HG03196 (cell line): ENCODE data around the gene HNRNPH2.
A peak's percentile ranks its signal among the peaks of the same experiment; 100 is the strongest.

ENCODE experiments used
- ATAC-seq: cut with Tn5 transposase; IDR thresholded peaks from one replicate; pipeline ENCODE4 v1.9.1; 2021; ENCODE audit not compliant: unreplicated experiment

Gene HNRNPH2

DNA sequence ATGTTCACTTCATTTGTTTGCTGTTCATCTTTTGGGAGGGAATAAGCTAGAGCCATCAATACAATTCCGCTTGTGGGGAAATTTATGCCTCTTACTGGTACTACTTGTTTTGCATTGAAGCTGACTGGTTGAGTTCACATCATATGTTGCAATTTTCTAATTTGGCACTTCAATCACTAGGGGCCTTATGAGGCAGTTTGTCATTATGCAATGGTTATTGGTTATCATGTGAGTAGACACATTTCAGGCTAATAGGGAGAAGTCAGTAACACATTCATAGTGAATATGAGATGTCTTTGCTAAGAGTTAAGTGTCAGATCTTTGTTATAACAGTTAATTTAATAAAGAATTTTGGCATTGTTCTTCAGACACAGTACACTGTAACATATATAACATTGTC, 12.2 kb upstream of the HNRNPH2 start:
- no peak for ATAC-seq

- ATAC-seq = no peak
These were observed 10.2 kb upstream of the HNRNPH2 start for GRCh38 chrX:101397779-101398178.

GRCh38 chrX:101398694-101399093, 9.3 kb upstream of the HNRNPH2 start:
- ATAC-seq = no peak

DNA sequence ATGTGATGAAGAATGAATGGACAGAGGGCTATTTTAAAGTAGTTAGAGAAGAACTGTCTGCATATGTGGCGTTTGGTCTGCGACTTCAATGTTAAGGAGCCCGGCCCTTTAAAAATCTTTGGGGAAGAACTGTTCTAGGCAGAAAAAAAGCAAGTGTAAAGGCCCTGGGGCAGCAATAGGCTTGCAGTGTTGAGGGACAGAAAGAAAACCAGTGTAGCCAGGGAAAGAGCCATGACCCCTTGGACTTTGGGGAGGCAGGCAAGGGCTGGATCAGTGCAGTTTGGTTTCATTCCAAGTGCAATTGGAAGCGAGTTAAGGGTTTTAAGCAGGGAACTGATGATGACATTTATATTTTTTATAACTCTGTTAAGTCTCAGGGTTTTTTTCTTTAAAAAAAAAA, 8.2 kb upstream of the HNRNPH2 start:
- no peak for ATAC-seq

DNA sequence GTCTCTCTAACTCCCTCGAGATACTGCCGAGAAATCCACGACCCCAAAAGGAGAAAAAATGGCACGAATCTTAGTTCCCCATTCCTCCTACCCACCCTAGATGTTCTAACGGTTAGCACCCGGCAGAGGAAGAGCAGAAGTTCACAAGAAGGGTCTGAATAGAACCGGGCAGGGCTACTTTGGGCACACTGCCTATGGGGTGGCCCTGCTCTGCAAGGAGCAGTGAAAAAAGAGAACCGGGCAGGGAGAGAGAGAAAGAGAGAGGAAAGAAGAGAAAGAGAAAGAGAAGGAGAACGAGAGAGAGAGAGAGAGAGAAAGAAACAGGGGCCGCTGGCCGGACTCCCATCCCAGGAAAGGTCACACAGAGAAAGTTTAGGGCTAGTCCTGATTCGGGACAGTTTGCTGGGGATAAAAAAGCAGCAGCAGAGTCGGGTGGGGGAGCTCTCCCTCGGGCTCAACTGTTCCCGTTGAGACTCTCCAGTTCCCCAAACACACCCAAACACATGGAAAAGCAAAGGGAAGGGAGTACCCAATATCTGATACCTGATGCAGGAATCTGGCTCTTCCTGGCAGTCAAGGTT, 765 bp upstream of the HNRNPH2 start:
- ATAC-seq = peak; percentile 1

DNA sequence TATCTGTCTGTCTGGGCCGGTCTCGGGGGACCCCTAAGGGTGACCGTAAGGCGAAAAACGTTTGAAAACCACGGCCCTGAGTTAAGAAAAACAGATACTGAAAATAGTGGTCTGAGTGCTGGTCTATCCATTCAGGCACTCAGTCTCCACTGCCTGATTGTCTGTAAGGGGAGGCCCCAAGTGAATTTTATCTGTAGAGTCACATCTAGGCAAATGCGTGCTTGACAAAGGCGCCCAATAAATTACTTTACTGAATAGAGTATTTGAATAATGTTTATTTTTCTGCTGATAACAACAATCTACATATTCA, 465 bp downstream of the HNRNPH2 start:
- no peak for ATAC-seq

GRCh38 chrX:101409043-101409442, 1.0 kb downstream of the HNRNPH2 start:
- no peak for ATAC-seq

DNA sequence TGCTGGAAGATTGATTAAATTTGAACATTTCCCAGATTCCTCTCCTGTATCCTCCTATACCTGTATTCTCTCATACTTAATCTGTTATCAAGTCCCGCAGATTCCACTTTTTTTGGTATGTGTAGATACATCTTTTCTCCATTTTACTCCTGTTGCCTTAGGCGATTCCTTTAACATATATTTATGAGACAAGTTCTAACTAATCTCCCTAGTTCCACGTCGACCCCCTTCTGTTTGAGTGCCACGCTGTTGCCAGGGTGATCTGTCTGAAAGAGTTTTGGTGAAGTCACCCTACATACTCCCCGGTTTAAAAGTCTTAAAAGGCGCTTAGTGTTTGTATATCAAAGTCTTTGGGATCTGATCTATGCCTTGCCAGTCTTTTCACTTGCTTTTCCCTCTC, 2.4 kb downstream of the HNRNPH2 start:
- no peak for ATAC-seq

DNA sequence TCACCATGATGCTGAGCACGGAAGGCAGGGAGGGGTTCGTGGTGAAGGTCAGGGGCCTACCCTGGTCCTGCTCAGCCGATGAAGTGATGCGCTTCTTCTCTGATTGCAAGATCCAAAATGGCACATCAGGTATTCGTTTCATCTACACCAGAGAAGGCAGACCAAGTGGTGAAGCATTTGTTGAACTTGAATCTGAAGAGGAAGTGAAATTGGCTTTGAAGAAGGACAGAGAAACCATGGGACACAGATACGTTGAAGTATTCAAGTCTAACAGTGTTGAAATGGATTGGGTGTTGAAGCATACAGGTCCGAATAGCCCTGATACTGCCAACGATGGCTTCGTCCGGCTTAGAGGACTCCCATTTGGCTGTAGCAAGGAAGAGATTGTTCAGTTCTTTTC, 4.0 kb downstream of the HNRNPH2 start:
- ATAC-seq = no peak

GRCh38 chrX:101415180-101416145, 7.4 kb downstream of the HNRNPH2 start:
- ATAC-seq = peak; percentile 50

DNA sequence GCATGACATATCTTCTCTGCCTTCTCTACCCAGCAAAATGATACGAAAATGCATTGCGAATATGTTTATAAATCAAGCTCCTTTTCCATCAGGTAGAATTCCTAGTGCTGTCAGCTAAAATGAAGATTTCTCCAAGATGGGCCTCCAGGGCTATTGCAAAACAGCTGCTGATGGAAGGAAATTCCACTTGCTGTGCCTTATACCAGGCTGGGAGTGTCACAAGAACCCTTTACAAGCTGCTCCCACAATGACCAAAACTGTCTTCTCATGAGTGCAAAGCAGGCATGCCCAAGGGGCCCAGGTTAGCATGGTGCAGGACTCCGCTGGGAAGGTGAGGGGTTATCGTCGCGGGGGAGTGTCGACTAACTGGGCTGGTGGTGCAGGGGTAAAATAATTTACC, 8.7 kb downstream of the HNRNPH2 start:
- no peak for ATAC-seq

- ATAC-seq = no peak
These were observed 9.2 kb downstream of the HNRNPH2 start for GRCh38 chrX:101417190-101417589.

- ATAC-seq = peak; percentile 50
These were observed 10.2 kb downstream of the HNRNPH2 start for GRCh38 chrX:101417981-101418841.

GRCh38 chrX:101419489-101419888, 11.5 kb downstream of the HNRNPH2 start:
- no peak for ATAC-seq

GRCh38 chrX:101427954-101428353, 19.9 kb downstream of the HNRNPH2 start:
- no peak for ATAC-seq

DNA sequence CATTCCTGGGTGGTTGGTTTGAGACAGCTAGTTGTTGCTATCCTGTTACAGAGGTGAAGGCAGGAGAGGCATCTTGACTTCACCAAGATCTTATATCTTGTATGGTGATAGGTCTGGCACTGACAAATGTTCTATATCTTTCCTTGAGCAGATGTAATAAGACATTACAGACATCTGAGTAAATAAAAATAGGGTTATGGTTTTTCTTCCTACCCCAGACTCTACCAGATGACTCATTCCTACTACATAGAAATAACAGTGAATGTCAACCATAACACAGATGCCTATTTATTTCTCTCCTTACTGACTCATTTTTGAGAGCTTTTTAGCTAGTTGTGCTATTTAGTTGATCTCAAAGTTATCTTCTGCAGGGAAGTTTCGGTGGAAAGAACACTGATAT, 21.9 kb downstream of the HNRNPH2 start:
- peak; percentile 56 for ATAC-seq

GRCh38 chrX:101430457-101431078, 22.5 kb downstream of the HNRNPH2 start:
- peak; percentile 96 for ATAC-seq

DNA sequence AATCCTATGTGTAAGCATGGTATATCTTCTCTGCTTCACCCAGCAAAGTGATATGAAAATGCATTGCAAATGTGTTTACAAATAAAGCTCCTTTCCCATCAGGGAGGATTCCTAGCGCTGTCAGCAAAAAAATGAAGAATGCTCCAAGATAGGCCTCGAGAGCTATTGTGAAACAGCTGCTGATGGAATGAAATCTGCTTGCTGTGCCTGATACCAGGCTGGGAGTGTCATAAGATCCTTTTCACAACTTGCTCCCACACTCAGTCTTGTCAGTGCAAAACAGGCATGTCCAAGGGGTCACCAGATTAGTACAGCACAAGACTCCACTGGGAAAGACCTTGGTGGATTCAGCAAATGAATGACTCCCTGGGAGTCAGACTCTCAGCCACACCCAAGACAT, 34.1 kb downstream of the HNRNPH2 start:
- ATAC-seq = no peak

DNA sequence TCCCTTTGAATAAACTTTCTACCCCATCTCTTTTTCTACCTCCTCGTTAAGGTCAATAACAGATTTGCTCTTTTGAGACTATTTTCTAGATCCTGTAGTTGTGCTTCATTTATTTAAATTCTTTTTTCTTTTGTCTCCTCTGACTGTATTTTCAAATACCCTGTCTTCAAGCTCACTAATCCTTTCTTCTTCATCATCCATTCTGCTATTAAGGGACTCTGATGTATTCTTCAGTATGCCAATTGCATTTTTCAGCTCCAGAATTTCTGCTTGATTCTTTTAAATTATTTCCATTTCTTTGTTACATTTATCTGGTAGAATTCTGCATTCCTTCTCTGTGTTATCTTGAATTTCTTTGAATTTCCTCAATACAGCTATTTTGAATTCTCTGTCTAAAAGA, 41.3 kb downstream of the HNRNPH2 start:
- ATAC-seq = no peak

- no peak for ATAC-seq
These were observed 42.1 kb downstream of the HNRNPH2 start for GRCh38 chrX:101450085-101450484.

DNA sequence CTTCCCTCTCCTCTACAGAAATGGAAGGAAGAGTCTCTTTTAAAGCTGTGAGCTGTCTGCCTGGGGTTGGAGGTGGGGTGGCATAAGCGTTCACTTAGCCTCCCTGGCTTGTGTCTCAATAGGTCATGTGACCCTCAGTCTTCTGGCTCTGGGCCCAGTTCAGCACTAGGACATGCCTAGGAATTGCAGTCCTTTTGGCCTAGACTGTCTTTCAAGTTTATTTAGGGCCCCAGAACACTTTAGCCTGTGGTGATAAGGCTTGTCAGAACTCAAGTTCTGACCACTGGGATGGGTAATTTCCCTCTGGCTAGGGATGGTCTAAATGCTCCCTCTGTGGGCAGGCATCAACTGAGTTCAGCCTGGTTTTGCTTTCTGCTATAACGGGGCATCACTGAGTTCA, 42.9 kb downstream of the HNRNPH2 start:
- no peak for ATAC-seq
